22Rv1 (cell line): Measurements from ENCODE around the gene DCAF4.

Experiments
- CTCF ChIP-seq: fragments of 450-650 bp; IDR thresholded peaks from 2 replicates; pipeline ENCODE4 v1.5.1; 2017; ENCODE audit warnings: mild to moderate bottlenecking
- ZFX ChIP-seq: fragments of 450-650 bp; IDR thresholded peaks from 2 replicates; pipeline ENCODE4 v1.6.1; 2017; ENCODE audit warnings: antibody characterized with exemption, borderline replicate concordance

- no peak for TF ChIP-seq CTCF
- no peak for TF ChIP-seq ZFX
Measured at GRCh38 chr14:72889366-72889765, 36.9 kb upstream of the DCAF4 start.
